Chondrocyte (in vitro differentiated cells): ENCODE data around the gene FOXO3. TPM values are rescaled to one million over a fixed set of nuclear protein-coding genes. Genes with fewer than 3 reads are reported as not detected.

Source experiments
- DNase-seq: peaks from one replicate; pipeline ENCODE4 v3.0.0; 2021; ENCODE audit warnings: mixed read lengths, low spot score
- H3K27ac Mint-ChIP-seq: one replicate; pipeline ENCODE4 v1.8.0; 2021; ENCODE audit warnings: mild to moderate bottlenecking, moderate library complexity, mixed read lengths; ENCODE audit not compliant: unreplicated experiment
- H3K27me3 Mint-ChIP-seq: 2 replicates; pipeline ENCODE4 v1.8.0; 2021; ENCODE audit warnings: low read depth, mixed read lengths
- H3K36me3 Mint-ChIP-seq: 2 replicates; pipeline ENCODE4 v1.8.0; 2021; ENCODE audit warnings: low read depth, mixed read lengths
- H3K4me1 Mint-ChIP-seq: 2 replicates; pipeline ENCODE4 v1.8.0; 2021; ENCODE audit warnings: low read depth, mild to moderate bottlenecking, mixed read lengths
- H3K4me3 Mint-ChIP-seq: one replicate; pipeline ENCODE4 v1.8.0; 2021; ENCODE audit warnings: mild to moderate bottlenecking, moderate library complexity, mixed read lengths; ENCODE audit not compliant: unreplicated experiment
- H3K9me3 Mint-ChIP-seq: 2 replicates; pipeline ENCODE4 v1.8.0; 2021; ENCODE audit warnings: low read depth, mixed read lengths
- CTCF ChIP-seq: fragments of 200-600 bp; sonication (generic); IDR thresholded peaks from 2 replicates; pipeline ENCODE4 v1.5.0; 2021; ENCODE audit warnings: antibody characterized with exemption, mild to moderate bottlenecking, moderate library complexity
- total RNA-seq: library from RNA; stranded (reverse); gene quantifications from 3 replicates; pipeline ENCODE4 v1.2.1, GENCODE V29; 2021

Gene FOXO3
- total RNA-seq, 1 donor from 2014 or later: 45.0 TPM

DNA sequence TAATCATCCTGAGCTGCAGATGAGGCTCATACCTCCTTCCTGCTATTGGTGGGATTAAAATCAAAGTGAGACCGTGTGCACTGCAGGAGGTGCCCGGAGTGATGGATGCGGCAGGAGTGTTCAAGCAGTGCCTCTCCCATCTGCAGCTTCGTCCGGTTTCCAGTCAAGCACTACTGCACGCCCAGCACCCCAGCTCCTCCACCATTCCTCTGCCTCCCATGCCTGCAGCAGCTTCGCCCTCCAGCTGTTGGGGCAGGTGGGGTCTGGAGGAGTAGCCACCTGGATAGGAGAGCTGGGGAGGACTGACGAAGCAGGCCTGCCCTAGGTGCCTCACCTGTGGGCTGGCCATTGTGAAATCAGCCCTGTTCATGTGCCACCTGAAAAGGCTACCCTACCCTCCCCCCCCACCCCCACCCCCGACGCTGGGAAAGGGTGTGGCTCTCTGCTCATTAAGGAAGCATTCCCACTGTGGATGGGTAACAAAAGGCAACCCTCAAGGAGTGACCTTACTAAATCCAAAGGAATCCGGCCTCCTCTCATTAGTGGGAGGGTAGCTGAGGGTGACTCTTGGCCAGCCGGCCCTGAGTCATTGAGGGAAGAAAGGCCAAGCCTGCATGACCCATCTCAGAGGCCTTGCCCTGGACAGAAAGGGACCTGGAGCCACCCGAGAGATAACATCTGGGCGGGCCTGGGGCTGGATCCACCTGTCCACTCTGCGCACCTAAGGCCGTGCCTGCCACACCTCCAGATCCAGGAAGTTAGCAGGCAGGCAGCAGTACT is 171.6 kb downstream of the FOXO3 start:
- Mint-ChIP-seq H3K9me3 (no peaks in the 10 kb centered on the region), H3K4me3 (no peak overlapping the region), H3K27ac (no peak overlapping the region), H3K27me3 (no peaks in the 10 kb centered on the region), H3K4me1 (peaks cover 14% of the 10 kb centered on the region), H3K36me3 (no peaks in the 10 kb centered on the region)
- no peak for TF ChIP-seq CTCF
- no peak for DNase-seq

DNA sequence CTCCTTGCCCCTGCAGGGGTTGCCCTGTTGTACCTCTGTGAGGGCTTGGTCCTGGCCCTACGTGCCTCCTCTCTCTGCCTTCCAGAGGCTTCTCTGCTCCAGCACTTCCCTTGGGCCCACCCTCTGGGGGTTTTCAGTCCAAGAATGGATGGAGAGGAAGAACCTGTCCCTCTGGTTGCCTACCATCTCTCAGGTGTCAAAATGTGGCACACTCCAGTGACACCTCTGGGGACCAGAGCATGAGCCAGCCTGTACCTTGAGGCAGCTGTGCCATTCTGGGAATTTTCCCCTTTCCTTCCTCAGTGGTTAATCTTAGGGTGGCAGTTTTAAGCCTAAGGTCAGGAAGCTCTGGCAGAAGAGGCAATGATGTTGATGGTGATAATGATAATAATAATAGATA is 172.3 kb downstream of the FOXO3 start:
- Mint-ChIP-seq H3K27me3 (no peaks in the 10 kb centered on the region), H3K9me3 (no peaks in the 10 kb centered on the region), H3K36me3 (no peaks in the 10 kb centered on the region), H3K4me1 (peaks cover 22% of the 10 kb centered on the region), H3K27ac (no peak overlapping the region), H3K4me3 (no peak overlapping the region)
- no peak for DNase-seq
- TF ChIP-seq CTCF: no peak

- no peak overlapping the region for H3K27ac Mint-ChIP-seq
- no peak for DNase-seq
- H3K9me3 Mint-ChIP-seq: no peaks in the 10 kb centered on the region
- H3K4me3 Mint-ChIP-seq: no peak overlapping the region
- no peaks in the 10 kb centered on the region for H3K36me3 Mint-ChIP-seq
- no peak for TF ChIP-seq CTCF
- H3K4me1 Mint-ChIP-seq: peaks cover 29% of the 10 kb centered on the region
- no peaks in the 10 kb centered on the region for H3K27me3 Mint-ChIP-seq
These were observed 173.1 kb downstream of the FOXO3 start for GRCh38 chr6:108733706-108734265.
